ENCODE data around the gene CCHCR1. TPM values are rescaled to one million over a fixed set of nuclear protein-coding genes. Genes with fewer than 3 reads are reported as not detected.

CCHCR1 gene
- total and polyA plus RNA-seq, 2 of the 8 experiments (the other 6 are each of a cell fraction or from before 2014, with no cell fraction given): 20.9 to 38.0 TPM

GRCh38 chr6:31171931-31172905 lies 14.6 kb upstream of the CCHCR1 start (continued):
- TF ChIP-seq HDAC6 (IDR thresholded peaks at IDR 0.05; ENCODE audit: low read depth, low read length) (no peak), EP300 (IDR thresholded peaks at IDR 0.05; ENCODE audit: borderline replicate concordance in 1 of 2, low read depth in 2 of 2, low read length in 2 of 2) (peak; percentile 72 to 98; a peak in 2 of 3 replicates), ASH2L (IDR thresholded peaks at IDR 0.05; ENCODE audit: low read length) (peak; percentile 76), E2F6 (IDR thresholded peaks at IDR 0.05) (0 out of 2 replicates have a peak, but pooled peaks have one; percentile 10), SIRT6 (IDR thresholded peaks at IDR 0.05; ENCODE audit: low read length) (no peak)
